OCI-LY3 (cell line): ENCODE results near the gene CASP10.

Experiments
- H2AFZ ChIP-seq: fragments of 200-600, 300-600 bp; shearing (Covaris generic); 2 replicates; pipeline ENCODE4 v1.6.0; 2014; ENCODE audit warnings: antibody characterized with exemption, low read depth, low read length
- H3K27ac ChIP-seq: fragments of 200-600, 300-600 bp; sonication (generic); 2 replicates; pipeline ENCODE4 v1.5.1; 2014; ENCODE audit warnings: mild to moderate bottlenecking, low read length, moderate library complexity, mixed read lengths
- H3K27me3 ChIP-seq: fragments of 200-600, 300-600 bp; sonication (generic); 2 replicates; pipeline ENCODE4 v1.6.1; 2014; ENCODE audit warnings: low read depth, low read length, mixed read lengths
- H3K36me3 ChIP-seq: fragments of 200-600, 300-600 bp; sonication (generic); replicated peaks from 2 replicates; pipeline ENCODE3; 2014; ENCODE audit warnings: low read depth, low read length, mixed read lengths
- H3K4me1 ChIP-seq: fragments of 300-600, 200-600 bp; sonication (generic); 2 replicates; pipeline ENCODE4 v1.6.1; 2014; ENCODE audit warnings: low read length, mixed read lengths
- H3K4me2 ChIP-seq: fragments of 200-600, 300-600 bp; sonication (generic); 2 replicates; pipeline ENCODE4 v1.6.1; 2014; ENCODE audit warnings: low read length, mixed read lengths
- H3K4me3 ChIP-seq: fragments of 300-600, 200-600 bp; sonication (generic); 2 replicates; pipeline ENCODE4 v1.5.1; 2014; ENCODE audit warnings: antibody characterized with exemption, mild to moderate bottlenecking, low read length, moderate library complexity
- H3K79me2 ChIP-seq: fragments of 300-600, 200-600 bp; shearing (Covaris generic); 2 replicates; pipeline ENCODE4 v1.6.1; 2014; ENCODE audit warnings: mild to moderate bottlenecking, low read length, mixed read lengths
- H3K9ac ChIP-seq: fragments of 300-600, 200-600 bp; shearing (Covaris generic); 2 replicates; pipeline ENCODE4 v1.6.0; 2014; ENCODE audit warnings: mild to moderate bottlenecking, low read length, moderate library complexity
- H3K9me3 ChIP-seq: fragments of 200-600, 300-600 bp; shearing (Covaris generic); 2 replicates; pipeline ENCODE4 v1.6.1; 2014; ENCODE audit warnings: low read length, mixed read lengths; ENCODE audit not compliant: insufficient read depth
- H4K20me1 ChIP-seq: fragments of 200-600, 300-600 bp; sonication (generic); 2 replicates; pipeline ENCODE4 v1.6.1; 2016; ENCODE audit warnings: low read length, mixed read lengths; ENCODE audit not compliant: insufficient read depth
- CTCF ChIP-seq: fragments of 200-600, 300-600 bp; sonication (generic); IDR thresholded peaks from 2 replicates; pipeline ENCODE4 v1.5.1; 2014; ENCODE audit warnings: antibody characterized with exemption, low read length, low read depth
- EZH2phosphoT487 ChIP-seq: fragments of 200-600 bp; shearing (Covaris generic); IDR thresholded peaks from 2 replicates; pipeline ENCODE4 v1.6.1; 2018; ENCODE audit warnings: antibody characterized with exemption, mixed run types, low read depth

The CASP10 gene

GRCh38 chr2:201171259-201171814 is 11.6 kb upstream of the CASP10 start:
- Histone ChIP-seq H3K9me3 (peaks cover 8% of the 10 kb centered on the region), H3K4me3 (no peak overlapping the region), H3K4me1 (peaks cover 19% of the 10 kb centered on the region), H3K79me2 (no peaks in the 10 kb centered on the region), H3K27ac (no peak overlapping the region), H3K9ac (no peak overlapping the region), H3K4me2 (no peak overlapping the region), H4K20me1 (no peaks in the 10 kb centered on the region), H3K36me3 (peaks cover 15% of the 10 kb centered on the region), H2AFZ (no peak overlapping the region), H3K27me3 (no peaks in the 10 kb centered on the region)
- no peak for TF ChIP-seq CTCF
- TF ChIP-seq EZH2phosphoT487, result no peak

GRCh38 chr2:201172279-201172678 is 10.7 kb upstream of the CASP10 start:
- no peak overlapping the region for H3K4me2 ChIP-seq
- no peak for TF ChIP-seq EZH2phosphoT487
- no peak for TF ChIP-seq CTCF

GRCh38 chr2:201174687-201175086 is 8.3 kb upstream of the CASP10 start:
- no peak for TF ChIP-seq CTCF
- H4K20me1 ChIP-seq, result no peaks in the 10 kb centered on the region
- H3K27me3 ChIP-seq, result no peaks in the 10 kb centered on the region
- no peak overlapping the region for H2AFZ ChIP-seq
- H3K4me3 ChIP-seq, result no peak overlapping the region
- no peaks in the 10 kb centered on the region for H3K9me3 ChIP-seq
- no peak overlapping the region for H3K4me2 ChIP-seq
- no peaks in the 10 kb centered on the region for H3K36me3 ChIP-seq
- H3K27ac ChIP-seq, result no peak overlapping the region
- no peak overlapping the region for H3K9ac ChIP-seq
- H3K4me1 ChIP-seq, result peaks cover 9% of the 10 kb centered on the region
- H3K79me2 ChIP-seq, result no peaks in the 10 kb centered on the region

More at GRCh38 chr2:201172279-201172678, 10.7 kb upstream of the CASP10 start:
- no peak overlapping the region for H2AFZ ChIP-seq
- no peak overlapping the region for H3K9ac ChIP-seq
- H3K4me3 ChIP-seq, result no peak overlapping the region
- no peaks in the 10 kb centered on the region for H3K27me3 ChIP-seq
- H4K20me1 ChIP-seq, result no peaks in the 10 kb centered on the region
- peaks cover 6% of the 10 kb centered on the region for H3K36me3 ChIP-seq
- no peaks in the 10 kb centered on the region for H3K79me2 ChIP-seq
- no peak overlapping the region for H3K27ac ChIP-seq
- H3K9me3 ChIP-seq, result peaks cover 4% of the 10 kb centered on the region
- peaks cover 23% of the 10 kb centered on the region for H3K4me1 ChIP-seq

- Histone ChIP-seq H3K27me3 (no peaks in the 10 kb centered on the region), H3K9ac (no peak overlapping the region), H3K4me3 (no peak overlapping the region), H2AFZ (no peak overlapping the region), H4K20me1 (no peaks in the 10 kb centered on the region), H3K4me2 (peak overlapping the region; percentile 10; the same call in 1 of the 2 replicates), H3K9me3 (no peaks in the 10 kb centered on the region), H3K4me1 (peaks cover 16% of the 10 kb centered on the region), H3K36me3 (no peaks in the 10 kb centered on the region), H3K79me2 (no peaks in the 10 kb centered on the region), H3K27ac (no peak overlapping the region)
- TF ChIP-seq EZH2phosphoT487, result no peak
- no peak for TF ChIP-seq CTCF
Measured at GRCh38 chr2:201176081-201176481, 6.9 kb upstream of the CASP10 start.
